T-cell (primary cell): ENCODE results near the gene SPATA3. TPM values are rescaled to one million over a fixed set of nuclear protein-coding genes. Genes with fewer than 3 reads are reported as not detected.

Experiments used
- ATAC-seq, 4 experiments: fragments of 200-7000 bp in 3 of 4; fragments of 150-1000 bp in 1 of 4; cut with Tn5 transposase; replicated peaks in 1 of 4; 1 replicate in 3 of 4; 2 replicates in 1 of 4; pipeline ENCODE4 v1.10.0; 2021; ENCODE audit warnings: moderate library complexity in 3 of 4, mild to moderate bottlenecking in 2 of 4, moderate number of reproducible peaks in 1 of 4
- CTCF ChIA-PET, 2 donors: fragments of 300-600 bp; sonication (Branson Sonifier 250); formaldehyde crosslinking; loops; one replicate each; lab custom pipeline; 2022; ENCODE audit warnings: antibody characterized with exemption in 2 of 2; lab: Charles Lee
- POLR2A ChIA-PET, 2 donors: fragments of 300-600 bp; sonication (Branson Sonifier 250); formaldehyde crosslinking; loops; one replicate each; lab custom pipeline; 2022; ENCODE audit warnings: antibody characterized with exemption in 2 of 2; lab: Charles Lee
- DNase-seq, 35 experiments: peaks; one replicate each; pipeline versions ENCODE4 v3.0.0 to v3.0.0-alpha.2; 2013 to 2023
- H3K27ac ChIP-seq: one replicate; pipeline ENCODE4 v1.5.1; 2013; ENCODE audit warnings: low read length
- H3K27me3 ChIP-seq, 2 experiments: replicated peaks in 1 of 2; 1 replicate in 1 of 2; 2 replicates in 1 of 2; pipeline versions ENCODE4 v1.6.1 to v1.7.0; 2013; ENCODE audit warnings: low read length in 1 of 2, mixed read lengths in 1 of 2; ENCODE audit not compliant: control insufficient read depth in 2 of 2, insufficient read depth in 2 of 2; ENCODE audit errors: extremely low read depth in 1 of 2
- H3K36me3 ChIP-seq, 2 donors: 1 replicate in 1 of 2; 2 replicates in 1 of 2; pipeline versions ENCODE4 v1.6.1 to v1.7.0; 2013; ENCODE audit warnings: low read length in 1 of 2; ENCODE audit not compliant: control insufficient read depth in 2 of 2, insufficient read depth in 1 of 2; ENCODE audit errors: extremely low read depth in 1 of 2
- H3K4me1 ChIP-seq, 2 experiments: 1 replicate in 1 of 2; 2 replicates in 1 of 2; pipeline versions ENCODE4 v1.6.1 to v1.7.0; 2013; ENCODE audit warnings: low read length in 2 of 2, mixed read lengths in 1 of 2; ENCODE audit not compliant: insufficient read depth in 2 of 2, control insufficient read depth in 1 of 2; ENCODE audit errors: extremely low read depth in 1 of 2
- H3K4me3 ChIP-seq, 2 donors: 1 replicate in 1 of 2; 2 replicates in 1 of 2; pipeline versions ENCODE4 v1.5.1 to v1.7.0; 2013; ENCODE audit warnings: mild to moderate bottlenecking in 2 of 2, low read length in 1 of 2, moderate library complexity in 1 of 2; ENCODE audit not compliant: control insufficient read depth in 1 of 2; ENCODE audit errors: extremely low read depth in 1 of 2
- H3K9me3 ChIP-seq: 2 replicates; pipeline ENCODE4 v1.7.0; 2013
- H3K27ac Mint-ChIP-seq, 2 donors: one replicate each; pipeline ENCODE4 v1.8.0; 2020 to 2021; ENCODE audit warnings: mild to moderate bottlenecking in 2 of 2, mixed read lengths in 2 of 2
- H3K27me3 Mint-ChIP-seq, 2 donors: one replicate each; pipeline ENCODE4 v1.8.0; 2021 to 2022; ENCODE audit warnings: mixed read lengths in 2 of 2
- H3K36me3 Mint-ChIP-seq: one replicate; pipeline ENCODE4 v1.8.0; 2021; ENCODE audit warnings: mixed read lengths
- H3K4me1 Mint-ChIP-seq, 3 donors: one replicate each; pipeline ENCODE4 v1.8.0; 2020 to 2022; ENCODE audit warnings: mixed read lengths in 3 of 3, mild to moderate bottlenecking in 1 of 3
- H3K4me3 Mint-ChIP-seq, 3 donors: one replicate each; pipeline ENCODE4 v1.8.0; 2020 to 2022; ENCODE audit warnings: mild to moderate bottlenecking in 3 of 3, mixed read lengths in 3 of 3, moderate library complexity in 3 of 3
- H3K9me3 Mint-ChIP-seq, 3 donors: one replicate each; pipeline ENCODE4 v1.8.0; 2020 to 2022; ENCODE audit warnings: mixed read lengths in 3 of 3
- WGBS: methylation state at CpG from one replicate; pipeline ENCODE4 v1.1.5; 2013; ENCODE audit warnings: missing lambda C conversion rate; ENCODE audit not compliant: insufficient coverage; 5-methylcytosine and 5-hydroxymethylcytosine counted together
- total RNA-seq, 35 experiments: library from RNA in 6 of 35; stranded (reverse) in 6 of 35; fragments of 120-200 nt in 1 of 35; gene quantifications; one replicate each; pipeline versions ENCODE4 v1.2.1 to v1.2.4 and lab custom pipeline; 2013 to 2026

Gene SPATA3
- total RNA-seq, 5 donors from 2014 or later (not counting 1 experiment from before 2014, with no cell fraction given), result not detected

- H3K4me3 ChIP-seq, result no peak overlapping the region
- peaks cover 4 to 43% of the 10 kb centered on the region in 2 experiments for H3K27me3 ChIP-seq
- peaks cover 0 to 23% of the 10 kb centered on the region in 2 experiments for H3K4me1 ChIP-seq
- Mint-ChIP-seq H3K36me3 (no peaks in the 10 kb centered on the region), H3K9me3 (no peaks in the 10 kb centered on the region), H3K27ac (no peak overlapping the region), H3K27me3 (peaks cover 18 to 27% of the 10 kb centered on the region in 2 donors), H3K4me3 (no peak overlapping the region), H3K4me1 (peaks cover 4 to 15% (median 10%) of the 10 kb centered on the region in 3 donors)
- no peak overlapping the region for H3K27ac ChIP-seq
- 94% methylated on average over 21 of the region's 21 CpGs for WGBS
- POLR2A ChIA-PET, result no interaction called here
- no peaks in the 10 kb centered on the region for H3K9me3 ChIP-seq
- DNase-seq (no peak), ATAC-seq (no peak)
- CTCF ChIA-PET, result interaction anchor here in 1 of 2 donors (0.9 to 2.2 kb wide), 4 partner anchors 88 to 165 kb away, joined by 3 to 7 read pairs (median 4); no protein-coding TSS in a partner anchor
- no peaks in the 10 kb centered on the region for H3K36me3 ChIP-seq
Measured at GRCh38 chr2:230989731-230990130, 6.2 kb upstream of the SPATA3 start.

- POLR2A ChIA-PET, result no interaction called here
- no peaks in the 10 kb centered on the region for H3K36me3 Mint-ChIP-seq
Measured at GRCh38 chr2:230990131-230990898, 5.6 kb upstream of the SPATA3 start.

GRCh38 chr2:230990899-230991150 lies 5.1 kb upstream of the SPATA3 start:
- no peaks in the 10 kb centered on the region for H3K9me3 ChIP-seq
- Mint-ChIP-seq H3K27ac (no peak overlapping the region), H3K27me3 (peaks cover 18 to 36% of the 10 kb centered on the region in 2 donors), H3K9me3 (no peaks in the 10 kb centered on the region), H3K4me3 (no peak overlapping the region), H3K36me3 (no peaks in the 10 kb centered on the region), H3K4me1 (peaks cover 4 to 8% (median 5%) of the 10 kb centered on the region in 3 donors)
- DNase-seq, result no peak
- WGBS, result 52% methylated on average over 27 of the region's 27 CpGs
- POLR2A ChIA-PET, result no interaction called here
- CTCF ChIA-PET, result interaction anchor here in 1 of 2 donors (2.2 kb wide), 1 partner anchor 166 kb away, joined by 7 read pairs; no protein-coding TSS in a partner anchor
- H3K4me3 ChIP-seq, result no peak overlapping the region
- no peak overlapping the region for H3K27ac ChIP-seq
- ATAC-seq, result no peak
- H3K36me3 ChIP-seq, result no peaks in the 10 kb centered on the region
- peaks cover 4 to 47% of the 10 kb centered on the region in 2 experiments for H3K27me3 ChIP-seq
- peaks cover 0 to 12% of the 10 kb centered on the region in 2 experiments for H3K4me1 ChIP-seq

More at GRCh38 chr2:230990131-230990898, 5.6 kb upstream of the SPATA3 start:
- WGBS, result 60% methylated on average over 69 of the region's 70 CpGs
- Histone ChIP-seq H3K4me3 (no peak overlapping the region), H3K36me3 (no peaks in the 10 kb centered on the region), H3K27me3 (peaks cover 4 to 47% of the 10 kb centered on the region in 2 experiments), H3K9me3 (no peaks in the 10 kb centered on the region), H3K4me1 (peaks cover 0 to 17% of the 10 kb centered on the region in 2 experiments), H3K27ac (no peak overlapping the region)
- H3K4me1 Mint-ChIP-seq, result peaks cover 4 to 11% (median 8%) of the 10 kb centered on the region in 3 donors
- H3K27ac Mint-ChIP-seq, result no peak overlapping the region
- peaks cover 18 to 31% of the 10 kb centered on the region in 2 donors for H3K27me3 Mint-ChIP-seq
- CTCF ChIA-PET, result interaction anchor here in 1 of 2 donors (2.2 kb wide), 1 partner anchor 166 kb away, joined by 7 read pairs; no protein-coding TSS in a partner anchor
- DNase-seq (no peak), ATAC-seq (no peak)
- no peak overlapping the region for H3K4me3 Mint-ChIP-seq
- H3K9me3 Mint-ChIP-seq, result no peaks in the 10 kb centered on the region

- H3K36me3 ChIP-seq, result no peaks in the 10 kb centered on the region
- no peak overlapping the region for H3K4me3 ChIP-seq
- no peaks in the 10 kb centered on the region for H3K9me3 ChIP-seq
- Mint-ChIP-seq H3K9me3 (no peaks in the 10 kb centered on the region), H3K27me3 (peaks cover 20 to 44% of the 10 kb centered on the region in 2 donors), H3K27ac (no peak overlapping the region), H3K4me1 (peaks cover 2 to 8% (median 5%) of the 10 kb centered on the region in 3 donors), H3K36me3 (no peaks in the 10 kb centered on the region), H3K4me3 (no peak overlapping the region)
- H3K27me3 ChIP-seq, result peaks cover 4 to 52% of the 10 kb centered on the region in 2 experiments
- ChIA-PET CTCF (no interaction called here), POLR2A (no interaction called here)
- 93% methylated on average over 6 of the region's 7 CpGs for WGBS
- DNase-seq (no peak), ATAC-seq (no peak)
- no peak overlapping the region for H3K27ac ChIP-seq
- H3K4me1 ChIP-seq, result peaks cover 0 to 10% of the 10 kb centered on the region in 2 experiments
Measured at GRCh38 chr2:230991598-230991997, 4.3 kb upstream of the SPATA3 start.

- no peak overlapping the region for H3K4me3 ChIP-seq
- H3K4me1 Mint-ChIP-seq, result no peaks in the 10 kb centered on the region
- H3K27ac Mint-ChIP-seq, result no peak overlapping the region
- peaks cover 0 to 2% (median 0%) of the 10 kb centered on the region in 3 donors for H3K9me3 Mint-ChIP-seq
- ATAC-seq, result no peak
- H3K27me3 ChIP-seq, result peaks cover 2 to 50% of the 10 kb centered on the region in 2 experiments
- H3K27me3 Mint-ChIP-seq, result peaks cover 53 to 77% of the 10 kb centered on the region in 2 donors
- no peaks in the 10 kb centered on the region for H3K36me3 Mint-ChIP-seq
- no peak for DNase-seq
- ChIA-PET POLR2A (no interaction called here), CTCF (interaction anchor here in 1 of 2 donors (0.8 kb wide), 1 partner anchor 10 kb away, joined by 3 read pairs; no protein-coding TSS in a partner anchor)
- no peak overlapping the region for H3K4me3 Mint-ChIP-seq
- no peaks in the 10 kb centered on the region for H3K36me3 ChIP-seq
- no peak overlapping the region for H3K27ac ChIP-seq
- no peaks in the 10 kb centered on the region for H3K4me1 ChIP-seq
- no peaks in the 10 kb centered on the region for H3K9me3 ChIP-seq
Measured at GRCh38 chr2:230996661-230997060, 740 bp downstream of the SPATA3 start.

GRCh38 chr2:230998882-230999281 lies 3.0 kb downstream of the SPATA3 start:
- no CpG with 5 or more reads among the region's 2 CpGs for WGBS
- CTCF ChIA-PET, result no interaction called here
- H3K27ac ChIP-seq, result no peak overlapping the region
- peaks cover 2 to 54% of the 10 kb centered on the region in 2 experiments for H3K27me3 ChIP-seq
- ATAC-seq (no peak), DNase-seq (no peak)
- Mint-ChIP-seq H3K36me3 (no peaks in the 10 kb centered on the region), H3K9me3 (peaks cover 0 to 2% (median 0%) of the 10 kb centered on the region in 3 donors), H3K4me3 (no peak overlapping the region), H3K27ac (no peak overlapping the region), H3K27me3 (peaks cover 52 to 77% of the 10 kb centered on the region in 2 donors), H3K4me1 (no peaks in the 10 kb centered on the region)
- H3K4me3 ChIP-seq, result no peak overlapping the region
- POLR2A ChIA-PET, result no interaction called here
- no peaks in the 10 kb centered on the region for H3K4me1 ChIP-seq
- H3K9me3 ChIP-seq, result no peaks in the 10 kb centered on the region
- H3K36me3 ChIP-seq, result no peaks in the 10 kb centered on the region
